Cerebellar cortex (tissue), 1 donor: ENCODE data around the gene ABCE1.

ENCODE experiments used
- DNase-seq: peaks from one replicate; pipeline ENCODE4 v3.0.0-alpha.2; 2015; ENCODE audit warnings: low spot score

ABCE1 gene

DNA sequence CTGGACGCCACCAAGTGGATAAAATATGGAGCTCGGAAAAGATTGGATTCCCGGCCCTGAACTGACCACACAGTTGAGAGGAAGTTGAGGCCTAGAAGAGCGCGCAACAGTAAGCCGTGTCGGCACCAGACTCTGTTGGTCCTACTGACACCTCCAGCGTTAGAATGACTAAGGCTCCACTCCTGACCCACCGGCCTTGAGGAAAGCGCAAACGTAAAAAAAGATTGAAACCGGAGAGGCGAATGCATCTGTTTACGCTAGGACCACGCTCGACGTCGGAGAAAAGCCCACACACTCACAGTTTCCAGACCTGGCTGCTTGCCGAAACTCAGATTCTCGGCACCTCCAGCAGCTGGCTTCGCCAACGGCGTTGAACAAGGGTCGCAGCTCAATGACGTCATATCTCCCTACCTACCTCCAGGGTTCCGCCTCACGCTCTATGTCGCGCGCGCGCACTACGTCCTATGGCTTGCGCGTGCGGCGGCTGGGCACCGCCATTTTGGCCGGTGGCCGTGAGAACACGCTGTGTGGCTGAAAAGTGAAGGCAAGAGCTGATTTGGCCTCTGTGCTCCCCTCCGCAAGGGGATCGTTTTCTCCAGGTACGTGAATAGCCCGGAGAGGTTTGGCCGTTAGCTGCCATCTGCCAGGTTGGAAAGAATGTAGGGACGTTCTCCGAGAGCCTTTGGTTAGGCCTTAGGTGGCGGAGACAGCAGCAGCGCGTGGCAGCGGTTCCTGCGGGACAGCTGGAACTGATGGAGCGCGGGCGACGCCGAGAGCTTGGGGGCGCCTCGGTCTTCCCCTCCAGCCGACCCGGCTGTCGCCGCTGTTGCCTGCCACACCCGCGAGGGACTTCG, at the start of gene ABCE1, which contains the start of gene ANAPC10:
Gene ABCE1, plus strand, starts transcription at position 491 of the 854 bp plus-strand sequence. CDS start 6,102 bp downstream, outside the sequence.
Gene ANAPC10, minus strand, starts transcription at position 376 of the 854 bp plus-strand sequence. CDS start 2,097 bp downstream, outside the sequence.
- peak; percentile 96 for DNase-seq

- DNase-seq = no peak
Observed at GRCh38 chr4:145048817-145049216, 49.3 kb upstream of the ABCE1 start.

GRCh38 chr4:145049241-145049640, 48.9 kb upstream of the ABCE1 start:
- DNase-seq = no peak

GRCh38 chr4:145055533-145056257, 42.4 kb upstream of the ABCE1 start:
- no peak for DNase-seq

- no peak for DNase-seq
Observed at GRCh38 chr4:145056325-145057130, 41.6 kb upstream of the ABCE1 start.

DNA sequence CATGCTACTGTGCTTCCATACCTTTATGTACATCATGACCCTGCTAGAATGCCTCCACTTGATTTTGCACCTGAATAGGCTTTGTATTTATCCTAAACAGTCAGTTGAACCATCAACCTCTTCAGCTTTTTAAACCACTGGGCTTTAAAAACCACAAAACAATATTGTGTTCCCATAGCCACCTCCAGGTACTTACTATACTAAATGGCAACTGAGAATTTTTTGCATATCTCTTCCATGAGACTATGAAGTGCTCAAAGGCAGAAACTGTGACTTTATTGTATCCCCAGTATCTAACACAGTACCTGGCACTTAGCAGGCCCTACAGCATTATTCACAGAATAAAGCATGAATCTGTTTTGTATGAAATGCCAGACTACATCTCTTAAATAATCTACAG, 39.9 kb upstream of the ABCE1 start:
- no peak for DNase-seq

DNA sequence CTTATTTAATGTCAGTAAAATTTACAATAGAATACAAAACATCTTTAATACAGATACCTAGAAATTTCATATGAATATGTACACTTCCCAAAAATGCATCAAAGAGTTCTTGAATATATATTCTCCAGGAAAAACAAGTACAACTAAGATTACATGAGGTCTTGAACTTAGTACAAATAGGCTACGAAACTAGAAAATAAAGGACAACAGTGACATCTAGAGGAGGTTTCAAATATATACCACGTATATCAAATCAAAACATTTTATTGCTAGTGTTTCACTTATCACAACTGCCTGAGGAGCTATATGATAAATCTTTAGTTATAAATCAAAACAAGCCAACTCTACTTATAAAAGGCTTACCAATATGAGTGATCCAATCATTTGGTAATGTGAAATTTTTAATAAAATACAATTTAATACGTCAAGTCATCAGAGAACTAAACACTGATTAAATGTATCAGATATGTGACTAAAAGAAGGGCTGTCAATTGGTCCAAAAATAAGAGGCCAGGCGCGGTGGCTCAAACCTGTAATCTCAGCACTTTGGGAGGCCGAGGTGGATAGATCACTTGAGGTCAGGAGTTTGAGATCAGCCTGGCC, 36.7 kb upstream of the ABCE1 start:
- DNase-seq = peak; percentile 63

- peak; percentile 49 for DNase-seq
Observed at GRCh38 chr4:145066063-145066501, 32.0 kb upstream of the ABCE1 start.

- no peak for DNase-seq
Observed at GRCh38 chr4:145069361-145069760, 28.8 kb upstream of the ABCE1 start.

DNA sequence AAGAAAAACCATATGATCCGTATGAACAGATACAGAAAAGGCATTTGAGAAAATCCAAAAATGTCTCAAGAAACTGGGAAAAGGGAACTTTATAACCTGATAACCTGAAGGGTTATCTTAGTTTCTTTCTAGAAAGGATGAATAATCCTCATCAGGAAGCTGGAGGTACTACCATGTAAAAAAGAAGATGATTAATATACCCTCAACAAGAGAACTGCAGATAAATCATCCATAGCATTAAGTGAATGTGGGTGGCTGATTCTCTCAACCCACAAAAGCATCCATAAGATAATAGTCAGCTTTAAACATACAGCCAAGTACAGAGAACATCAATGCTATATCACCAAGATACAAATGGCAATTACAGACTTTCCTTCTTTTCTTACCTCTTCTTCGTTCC, 26.6 kb upstream of the ABCE1 start:
- DNase-seq = no peak

GRCh38 chr4:145075742-145076468, 22.2 kb upstream of the ABCE1 start:
- DNase-seq = no peak

DNA sequence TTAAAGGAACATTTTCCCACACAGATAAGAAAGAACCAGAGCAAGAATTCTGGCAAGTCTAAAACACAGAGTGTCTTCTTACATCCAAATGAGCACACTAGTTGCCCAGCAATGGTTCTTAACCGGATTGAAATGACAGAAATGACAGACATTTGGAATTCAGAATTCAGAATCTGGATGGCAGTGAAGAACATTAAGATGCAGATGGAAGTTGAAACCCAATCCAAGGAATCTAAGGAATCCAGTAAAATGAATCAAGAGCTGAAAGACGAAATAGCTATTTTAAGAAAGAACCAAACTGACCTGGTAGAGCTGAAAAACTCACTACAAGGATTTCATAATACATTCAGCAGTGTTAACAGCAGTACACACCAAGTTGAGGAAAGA, 21.6 kb upstream of the ABCE1 start:
- DNase-seq = no peak

DNA sequence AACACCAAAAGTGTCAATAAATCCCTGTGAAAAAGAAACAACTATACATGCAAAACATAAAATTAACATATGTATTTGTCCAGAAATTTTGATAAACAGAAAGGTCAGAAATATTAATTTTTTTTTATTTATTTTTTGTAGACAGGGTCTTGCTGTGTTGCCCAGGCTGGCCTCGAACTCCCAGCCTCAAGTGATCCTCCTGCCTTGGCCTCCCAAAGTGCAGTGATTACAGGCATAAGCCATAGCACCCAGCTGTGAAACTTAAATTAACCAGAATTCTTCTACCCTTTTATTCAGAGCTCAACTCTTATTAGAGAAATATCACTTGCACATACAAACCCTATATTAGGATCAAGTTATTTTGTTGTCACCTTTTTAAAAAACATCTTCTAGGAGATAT, 16.4 kb upstream of the ABCE1 start:
- DNase-seq = no peak

DNA sequence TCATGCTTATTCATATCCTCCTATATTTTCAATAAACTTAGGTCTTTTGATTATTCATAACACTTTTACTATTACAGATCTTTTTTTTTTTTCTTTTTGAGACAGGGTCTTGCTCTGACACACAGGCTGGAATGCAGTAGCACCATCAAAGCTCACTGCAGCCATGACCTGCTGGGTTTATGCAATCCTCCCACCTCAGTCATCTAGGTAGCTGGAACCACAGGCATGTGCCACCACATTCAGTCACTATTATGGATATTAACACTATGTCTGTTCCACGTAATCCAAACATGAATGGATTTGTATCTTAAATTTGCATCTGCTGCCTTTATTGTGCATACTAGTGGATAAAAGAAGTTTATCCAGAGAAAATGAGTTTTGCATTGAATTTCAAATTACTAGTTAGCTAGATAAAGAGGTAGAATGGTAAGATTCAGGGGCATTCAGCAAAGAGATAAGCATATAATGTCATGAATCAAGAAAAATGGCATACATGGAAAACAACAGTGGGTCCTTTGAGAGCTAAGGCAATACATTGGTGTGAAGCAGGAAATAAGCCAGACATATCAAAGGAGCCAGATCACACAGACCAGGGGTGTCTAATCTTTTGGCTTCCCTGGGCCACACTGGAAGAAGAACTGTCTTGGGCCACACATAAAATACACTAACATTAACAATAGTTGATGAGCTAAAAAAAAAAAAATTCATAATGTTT, 14.1 kb upstream of the ABCE1 start:
- no peak for DNase-seq

DNA sequence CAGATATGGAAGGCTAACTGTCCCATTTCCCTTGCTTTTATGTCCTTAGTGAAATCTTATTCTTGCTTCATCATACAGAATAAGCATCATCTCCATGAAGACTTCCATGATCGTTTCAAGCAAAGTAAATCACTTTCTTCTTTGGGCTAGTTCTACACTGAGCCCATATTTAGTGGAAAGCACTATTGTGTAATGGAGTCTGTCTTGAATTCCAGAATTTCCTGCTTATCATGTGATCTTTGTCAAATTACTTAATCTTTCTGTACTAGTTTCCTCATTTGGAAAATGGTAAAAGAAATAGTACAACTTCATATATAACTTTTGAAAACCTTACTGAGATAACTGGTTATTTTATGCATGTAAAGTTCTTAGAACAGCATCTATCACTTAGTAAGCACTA, 7.7 kb upstream of the ABCE1 start:
- DNase-seq = no peak

GRCh38 chr4:145093638-145094037, 4.5 kb upstream of the ABCE1 start:
- DNase-seq = no peak

DNA sequence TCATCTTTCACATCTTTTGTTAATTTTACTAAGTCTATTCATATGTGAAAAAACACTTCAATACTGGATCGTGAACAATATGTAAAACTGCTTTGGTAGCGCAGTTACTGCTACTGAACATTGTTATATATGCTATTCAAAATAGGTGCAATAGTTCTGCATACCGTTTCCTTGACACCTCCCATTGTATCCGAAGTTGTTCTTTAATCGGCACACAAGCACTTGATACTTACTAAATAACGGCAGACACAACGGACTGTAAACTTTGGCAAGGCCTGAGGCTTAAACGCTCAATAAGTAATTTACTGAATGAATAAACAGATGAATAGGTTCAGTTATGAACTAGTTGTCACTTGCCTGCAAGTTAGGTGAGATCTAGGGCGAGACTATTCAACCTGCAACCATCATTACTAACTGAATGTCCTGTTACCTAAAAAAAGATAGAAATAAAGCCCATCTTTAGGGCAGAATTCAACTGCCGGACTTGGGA, 735 bp upstream of the ABCE1 start:
- DNase-seq = no peak

- peak; percentile 48 for DNase-seq
Observed at GRCh38 chr4:145098675-145099037, 545 bp downstream of the ABCE1 start.

DNA sequence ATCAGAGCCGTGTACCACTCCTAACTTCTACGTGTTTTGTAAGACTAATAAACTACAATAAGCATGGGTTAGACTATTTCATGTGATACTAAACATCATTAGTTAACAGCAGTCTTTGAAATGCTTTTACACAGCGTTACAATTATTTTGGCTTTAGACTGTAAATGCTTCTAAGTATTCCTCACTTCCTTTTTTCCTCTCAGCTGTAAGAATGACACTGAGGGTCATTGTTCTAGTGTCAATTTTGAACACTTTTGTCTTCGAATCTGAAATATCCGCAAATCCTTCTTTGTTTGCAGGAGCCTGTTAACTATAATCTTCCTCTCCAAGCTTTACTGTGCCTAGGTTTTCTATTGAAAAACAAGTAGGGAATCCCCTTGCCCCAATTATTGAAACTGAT, 1.5 kb downstream of the ABCE1 start:
- no peak for DNase-seq

DNA sequence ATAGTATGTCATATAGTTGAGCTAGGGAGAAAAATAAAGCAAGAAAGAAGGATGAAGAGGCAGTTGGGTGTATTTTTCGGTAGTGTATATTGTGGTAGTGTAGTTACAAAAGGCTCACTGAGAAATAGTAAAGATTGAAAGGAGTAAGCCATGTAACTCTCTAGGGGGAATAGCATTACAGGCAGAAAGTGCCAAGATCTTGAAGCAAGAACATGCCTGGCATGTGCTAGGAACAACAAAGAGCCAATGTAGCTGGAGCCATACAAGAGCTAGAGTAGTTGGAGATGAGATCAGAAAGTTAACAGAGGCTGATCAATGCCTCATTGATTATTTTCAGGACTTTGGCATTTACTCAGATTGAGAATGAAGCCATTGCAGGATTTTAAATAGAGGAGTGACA, 3.0 kb downstream of the ABCE1 start:
- no peak for DNase-seq
